Measurements from ENCODE around the gene SOBP.

The SOBP gene

DNA sequence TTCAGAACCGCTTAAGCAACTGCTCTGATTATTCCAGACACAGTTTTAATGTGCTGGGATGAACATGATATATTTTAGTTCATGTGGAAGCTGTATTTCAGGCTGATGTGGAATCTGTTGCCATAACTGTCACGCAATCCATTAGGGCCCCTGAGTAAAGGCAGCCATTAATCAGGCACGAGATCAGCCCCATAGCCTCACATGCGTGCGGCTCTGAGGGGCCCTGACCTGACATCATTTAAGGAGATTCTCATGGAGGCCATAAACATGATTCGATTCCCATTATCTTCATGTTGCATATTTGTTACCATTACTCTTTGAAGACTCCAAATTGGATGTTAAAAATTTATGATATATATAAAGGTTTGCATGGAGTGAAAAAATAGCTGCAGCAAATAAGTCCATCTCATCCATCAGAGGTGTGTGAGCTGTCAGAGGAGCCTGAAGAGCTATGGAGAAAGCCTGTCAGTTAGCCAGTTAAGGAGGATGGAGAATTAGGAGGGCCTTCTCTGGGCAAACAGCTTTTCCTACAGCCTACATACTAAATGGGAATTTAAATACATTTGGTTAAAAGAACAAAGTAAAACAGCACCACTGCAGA, 89.6 kb downstream of the SOBP start:
- H3K9ac ChIP-seq (ENCODE audit: low read depth in 1 of 2, low read length in 2 of 2) = no peak overlapping the region
- H3K9me3 ChIP-seq (ENCODE audit: control insufficient read depth in 1 of 2, low read length in 2 of 2) = no peaks in the 10 kb centered on the region
- H3K4me3 ChIP-seq (ENCODE audit: low read depth in 1 of 2, low read length in 2 of 2) = no peak overlapping the region
- no peak overlapping the region for H3K27ac ChIP-seq (ENCODE audit: low read depth, low read length)
- no peaks in the 10 kb centered on the region for H3K27me3 ChIP-seq (ENCODE audit: control insufficient read depth in 1 of 2, insufficient read depth in 2 of 2, low read length in 2 of 2)
- H3K4me1 ChIP-seq (ENCODE audit: control insufficient read depth in 1 of 2, insufficient read depth in 2 of 2, low read length in 2 of 2) = no peaks in the 10 kb centered on the region
- no peaks in the 10 kb centered on the region for H3K36me3 ChIP-seq (ENCODE audit: control insufficient read depth in 1 of 2, insufficient read depth in 2 of 2, low read length in 2 of 2)

DNA sequence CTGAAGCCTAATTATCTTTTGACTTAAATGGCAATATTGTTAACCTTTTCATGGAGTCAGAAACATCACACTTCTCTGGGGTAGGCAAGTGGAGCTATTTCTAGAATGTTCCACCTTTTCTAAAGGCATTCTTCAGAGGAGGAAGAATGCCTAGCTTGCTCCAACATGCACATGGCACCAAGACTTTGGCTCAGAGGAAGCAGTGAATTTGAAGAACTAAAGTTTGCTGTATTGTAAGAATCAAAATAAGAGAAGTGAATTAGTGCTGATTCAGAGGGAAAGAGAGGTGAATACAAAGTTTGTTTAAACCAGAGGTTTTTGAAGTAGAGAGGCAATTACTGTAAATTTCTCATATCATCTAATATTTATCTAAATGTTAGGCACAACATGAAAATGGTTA, 92.2 kb downstream of the SOBP start:
- Histone ChIP-seq H3K27ac (ENCODE audit: low read depth, low read length) (no peak overlapping the region), H3K36me3 (ENCODE audit: control insufficient read depth in 1 of 2, insufficient read depth in 2 of 2, low read length in 2 of 2) (no peaks in the 10 kb centered on the region), H3K9me3 (ENCODE audit: control insufficient read depth in 1 of 2, low read length in 2 of 2) (no peaks in the 10 kb centered on the region), H3K4me3 (ENCODE audit: low read depth in 1 of 2, low read length in 2 of 2) (no peak overlapping the region), H3K9ac (ENCODE audit: low read depth in 1 of 2, low read length in 2 of 2) (no peak overlapping the region), H3K27me3 (ENCODE audit: control insufficient read depth in 1 of 2, insufficient read depth in 2 of 2, low read length in 2 of 2) (no peaks in the 10 kb centered on the region), H3K4me1 (ENCODE audit: control insufficient read depth in 1 of 2, insufficient read depth in 2 of 2, low read length in 2 of 2) (no peaks in the 10 kb centered on the region)

DNA sequence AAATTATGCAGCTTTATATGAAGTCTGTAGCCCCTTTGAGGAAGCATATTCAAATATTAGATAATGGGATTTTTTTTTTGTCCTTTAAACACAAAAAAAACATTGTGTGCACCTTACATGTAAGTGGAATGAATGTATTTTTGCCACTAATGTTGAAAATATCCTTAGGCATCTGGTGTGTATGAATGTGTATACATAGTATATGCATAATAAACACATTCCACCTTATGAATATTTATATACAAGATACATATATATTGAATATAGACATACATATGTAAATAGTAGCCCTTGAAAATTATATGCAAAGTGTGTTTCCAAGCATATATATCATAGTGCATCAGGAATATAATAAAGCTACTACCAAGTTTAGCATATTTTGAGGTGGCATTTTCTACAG, 94.8 kb downstream of the SOBP start:
- H3K36me3 ChIP-seq (ENCODE audit: control insufficient read depth in 1 of 2, insufficient read depth in 2 of 2, low read length in 2 of 2) = no peaks in the 10 kb centered on the region
- H3K27ac ChIP-seq (ENCODE audit: low read depth, low read length) = no peak overlapping the region
- H3K4me1 ChIP-seq (ENCODE audit: control insufficient read depth in 1 of 2, insufficient read depth in 2 of 2, low read length in 2 of 2) = no peaks in the 10 kb centered on the region

DNA sequence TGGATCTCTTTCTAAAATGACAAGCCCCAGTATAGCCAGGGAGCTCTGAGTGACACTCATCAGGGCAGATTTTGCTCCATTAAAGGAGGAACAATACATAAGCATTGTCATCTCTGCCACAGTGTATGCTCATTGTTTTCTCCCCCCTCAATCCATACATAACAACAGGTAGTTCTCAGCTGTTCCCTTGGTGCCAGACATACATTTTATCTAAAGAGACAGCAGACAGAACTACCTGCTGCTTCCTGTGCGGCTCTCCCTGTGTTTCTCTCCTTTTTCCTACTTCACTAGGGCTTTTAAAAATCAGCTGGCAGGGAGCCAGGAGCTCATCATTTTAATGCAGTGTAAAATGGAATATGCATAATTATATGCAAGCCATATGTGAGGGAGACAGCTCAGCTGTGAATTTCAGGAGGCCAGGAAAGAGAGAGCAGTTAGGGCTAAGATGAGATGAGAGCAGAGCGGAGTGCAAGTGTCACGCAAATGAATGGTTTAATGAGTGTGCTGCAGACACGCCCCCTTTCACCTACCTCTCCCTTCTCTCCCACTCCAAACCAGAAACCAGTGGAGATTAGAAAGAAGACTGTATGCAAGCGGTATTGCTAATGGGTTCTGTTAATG, 96.0 kb downstream of the SOBP start:
- no peaks in the 10 kb centered on the region for H3K9me3 ChIP-seq (ENCODE audit: control insufficient read depth in 1 of 2, low read length in 2 of 2)
- no peak overlapping the region for H3K27ac ChIP-seq (ENCODE audit: low read depth, low read length)
- H3K4me3 ChIP-seq (ENCODE audit: low read depth in 1 of 2, low read length in 2 of 2) = no peak overlapping the region
- no peak overlapping the region for H3K9ac ChIP-seq (ENCODE audit: low read depth in 1 of 2, low read length in 2 of 2)
- peaks cover 0 to 3% of the 10 kb centered on the region in 2 donors for H3K4me1 ChIP-seq (ENCODE audit: control insufficient read depth in 1 of 2, insufficient read depth in 2 of 2, low read length in 2 of 2)
- no peaks in the 10 kb centered on the region for H3K27me3 ChIP-seq (ENCODE audit: control insufficient read depth in 1 of 2, insufficient read depth in 2 of 2, low read length in 2 of 2)
- H3K36me3 ChIP-seq (ENCODE audit: control insufficient read depth in 1 of 2, insufficient read depth in 2 of 2, low read length in 2 of 2) = no peaks in the 10 kb centered on the region

More for the DNA sequence above, 94.8 kb downstream of the SOBP start:
- Histone ChIP-seq H3K9ac (ENCODE audit: low read depth in 1 of 2, low read length in 2 of 2) (no peak overlapping the region), H3K27me3 (ENCODE audit: control insufficient read depth in 1 of 2, insufficient read depth in 2 of 2, low read length in 2 of 2) (no peaks in the 10 kb centered on the region), H3K4me3 (ENCODE audit: low read depth in 1 of 2, low read length in 2 of 2) (no peak overlapping the region), H3K9me3 (ENCODE audit: control insufficient read depth in 1 of 2, low read length in 2 of 2) (no peaks in the 10 kb centered on the region)

DNA sequence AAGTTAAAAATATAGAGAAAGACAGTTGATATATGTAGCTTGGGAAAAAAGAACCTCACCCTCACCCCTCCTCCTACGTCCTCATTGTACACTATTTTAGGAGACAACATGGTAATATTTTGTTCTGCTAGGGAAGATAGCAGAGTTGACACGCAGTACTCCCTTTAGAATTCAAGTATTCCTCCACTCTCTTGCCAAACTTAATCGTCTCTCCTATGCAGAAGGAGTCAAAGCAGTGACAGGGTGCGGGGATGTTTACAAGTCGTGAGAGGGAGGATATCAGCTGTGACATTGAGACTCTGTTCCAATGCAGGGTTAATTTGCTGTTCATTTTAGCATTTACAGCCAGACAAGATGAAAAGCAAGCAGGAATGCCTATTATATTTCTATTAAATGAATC, 97.5 kb downstream of the SOBP start:
- H3K27me3 ChIP-seq (ENCODE audit: control insufficient read depth in 1 of 2, insufficient read depth in 2 of 2, low read length in 2 of 2) = no peaks in the 10 kb centered on the region
- H3K4me3 ChIP-seq (ENCODE audit: low read depth in 1 of 2, low read length in 2 of 2) = no peak overlapping the region
- H3K9me3 ChIP-seq (ENCODE audit: control insufficient read depth in 1 of 2, low read length in 2 of 2) = no peaks in the 10 kb centered on the region
- H3K4me1 ChIP-seq (ENCODE audit: control insufficient read depth in 1 of 2, insufficient read depth in 2 of 2, low read length in 2 of 2) = peaks cover 0 to 9% of the 10 kb centered on the region in 2 donors
- no peaks in the 10 kb centered on the region for H3K36me3 ChIP-seq (ENCODE audit: control insufficient read depth in 1 of 2, insufficient read depth in 2 of 2, low read length in 2 of 2)
- H3K27ac ChIP-seq (ENCODE audit: low read depth, low read length) = no peak overlapping the region
- no peak overlapping the region for H3K9ac ChIP-seq (ENCODE audit: low read depth in 1 of 2, low read length in 2 of 2)

DNA sequence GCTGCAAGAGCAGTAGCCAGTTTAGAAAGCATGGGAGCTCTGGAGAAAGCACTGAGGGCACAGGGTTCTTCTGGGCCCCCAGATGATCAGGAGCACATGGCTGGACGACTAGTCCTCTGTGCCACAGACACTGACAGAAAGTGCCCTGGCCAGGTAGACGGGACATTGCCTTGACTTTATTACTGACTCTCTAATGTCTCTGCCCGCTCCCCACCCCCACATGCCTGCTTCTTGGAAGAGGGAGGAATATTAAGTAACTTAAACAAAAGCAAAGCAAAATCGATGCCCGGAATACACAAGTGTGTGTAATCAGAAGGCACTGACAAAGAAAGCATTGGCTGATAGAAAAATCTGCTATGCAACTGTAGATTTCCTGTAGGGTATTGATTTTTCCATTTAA, 99.3 kb downstream of the SOBP start:
- Histone ChIP-seq H3K9me3 (ENCODE audit: control insufficient read depth in 1 of 2, low read length in 2 of 2) (no peaks in the 10 kb centered on the region), H3K36me3 (ENCODE audit: control insufficient read depth in 1 of 2, insufficient read depth in 2 of 2, low read length in 2 of 2) (no peaks in the 10 kb centered on the region), H3K9ac (ENCODE audit: low read depth in 1 of 2, low read length in 2 of 2) (no peak overlapping the region), H3K27ac (ENCODE audit: low read depth, low read length) (no peak overlapping the region), H3K27me3 (ENCODE audit: control insufficient read depth in 1 of 2, insufficient read depth in 2 of 2, low read length in 2 of 2) (no peaks in the 10 kb centered on the region), H3K4me1 (ENCODE audit: control insufficient read depth in 1 of 2, insufficient read depth in 2 of 2, low read length in 2 of 2) (peaks cover 0 to 9% of the 10 kb centered on the region in 2 donors), H3K4me3 (ENCODE audit: low read depth in 1 of 2, low read length in 2 of 2) (no peak overlapping the region)

DNA sequence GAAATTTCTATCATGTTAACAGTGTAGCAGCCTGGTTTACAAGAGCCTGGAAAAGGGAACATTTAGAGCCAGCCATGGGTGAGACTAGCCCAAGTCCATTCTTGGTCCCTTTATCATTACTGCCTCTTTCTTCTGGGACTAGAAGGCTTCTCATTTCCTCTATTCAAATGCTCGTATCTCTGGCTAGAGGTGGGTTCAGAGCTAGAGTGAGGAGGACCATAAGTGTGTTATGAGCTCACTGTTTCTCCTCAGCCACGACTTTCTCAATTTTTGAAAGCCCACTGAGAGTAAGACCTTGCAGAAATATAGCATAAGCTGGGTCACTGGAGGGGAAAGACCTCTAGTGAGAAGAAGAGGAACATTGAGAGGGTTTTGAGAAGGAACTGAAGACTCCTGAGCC, 100.0 kb downstream of the SOBP start:
- no peaks in the 10 kb centered on the region for H3K36me3 ChIP-seq (ENCODE audit: control insufficient read depth in 1 of 2, insufficient read depth in 2 of 2, low read length in 2 of 2)
- no peaks in the 10 kb centered on the region for H3K9me3 ChIP-seq (ENCODE audit: control insufficient read depth in 1 of 2, low read length in 2 of 2)
- H3K27ac ChIP-seq (ENCODE audit: low read depth, low read length) = no peak overlapping the region
- no peak overlapping the region for H3K4me3 ChIP-seq (ENCODE audit: low read depth in 1 of 2, low read length in 2 of 2)
- peaks cover 0 to 9% of the 10 kb centered on the region in 2 donors for H3K4me1 ChIP-seq (ENCODE audit: control insufficient read depth in 1 of 2, insufficient read depth in 2 of 2, low read length in 2 of 2)
- no peaks in the 10 kb centered on the region for H3K27me3 ChIP-seq (ENCODE audit: control insufficient read depth in 1 of 2, insufficient read depth in 2 of 2, low read length in 2 of 2)
- no peak overlapping the region for H3K9ac ChIP-seq (ENCODE audit: low read depth in 1 of 2, low read length in 2 of 2)

DNA sequence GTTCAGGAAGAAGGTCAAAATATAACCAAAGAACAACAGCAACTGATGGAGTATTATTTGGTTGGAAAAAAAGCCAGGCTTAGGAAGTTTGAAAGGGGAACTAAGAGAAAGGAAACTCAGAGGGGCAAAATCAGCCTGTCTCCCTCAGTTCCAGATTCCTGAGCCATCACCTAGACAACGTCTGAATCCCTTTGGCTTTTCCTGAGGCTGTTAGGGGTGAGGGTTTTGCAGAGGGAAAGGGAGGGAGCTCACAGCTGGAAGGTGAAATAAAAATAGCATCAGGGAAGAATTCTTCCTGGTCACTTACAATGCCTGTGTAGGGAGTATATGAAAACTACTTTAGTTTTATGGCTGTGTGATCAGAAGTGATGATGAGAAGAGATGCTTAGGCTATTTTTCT, 100.5 kb downstream of the SOBP start:
- H3K4me3 ChIP-seq (ENCODE audit: low read depth in 1 of 2, low read length in 2 of 2) = no peak overlapping the region
- H3K27me3 ChIP-seq (ENCODE audit: control insufficient read depth in 1 of 2, insufficient read depth in 2 of 2, low read length in 2 of 2) = no peaks in the 10 kb centered on the region
- H3K9ac ChIP-seq (ENCODE audit: low read depth in 1 of 2, low read length in 2 of 2) = no peak overlapping the region
- H3K27ac ChIP-seq (ENCODE audit: low read depth, low read length) = no peak overlapping the region
- peaks cover 0 to 9% of the 10 kb centered on the region in 2 donors for H3K4me1 ChIP-seq (ENCODE audit: control insufficient read depth in 1 of 2, insufficient read depth in 2 of 2, low read length in 2 of 2)
- H3K9me3 ChIP-seq (ENCODE audit: control insufficient read depth in 1 of 2, low read length in 2 of 2) = no peaks in the 10 kb centered on the region
- no peaks in the 10 kb centered on the region for H3K36me3 ChIP-seq (ENCODE audit: control insufficient read depth in 1 of 2, insufficient read depth in 2 of 2, low read length in 2 of 2)

DNA sequence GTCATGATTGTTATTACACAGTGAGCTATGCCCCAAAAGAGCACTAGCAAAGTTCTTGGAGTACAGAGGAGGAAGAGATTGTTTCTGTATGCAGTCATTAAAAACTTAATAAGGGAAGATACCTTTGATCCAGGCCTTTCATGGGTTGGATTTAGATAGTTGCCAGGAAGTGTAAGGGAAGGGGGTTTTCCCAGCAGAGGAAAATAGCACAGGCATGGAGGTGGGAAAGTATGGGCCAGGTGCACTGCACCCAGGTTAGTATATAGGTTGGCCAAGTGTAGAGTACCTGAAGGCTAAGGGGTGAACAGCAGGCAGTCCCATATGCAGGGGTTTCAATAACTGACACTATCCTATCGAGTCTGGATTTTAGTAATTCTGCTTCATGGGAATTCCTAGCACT, 101.4 kb downstream of the SOBP start:
- no peaks in the 10 kb centered on the region for H3K36me3 ChIP-seq (ENCODE audit: control insufficient read depth in 1 of 2, insufficient read depth in 2 of 2, low read length in 2 of 2)
- H3K27me3 ChIP-seq (ENCODE audit: control insufficient read depth in 1 of 2, insufficient read depth in 2 of 2, low read length in 2 of 2) = no peaks in the 10 kb centered on the region
- no peak overlapping the region for H3K9ac ChIP-seq (ENCODE audit: low read depth in 1 of 2, low read length in 2 of 2)
- peaks cover 0 to 9% of the 10 kb centered on the region in 2 donors for H3K4me1 ChIP-seq (ENCODE audit: control insufficient read depth in 1 of 2, insufficient read depth in 2 of 2, low read length in 2 of 2)
- no peaks in the 10 kb centered on the region for H3K9me3 ChIP-seq (ENCODE audit: control insufficient read depth in 1 of 2, low read length in 2 of 2)
- no peak overlapping the region for H3K27ac ChIP-seq (ENCODE audit: low read depth, low read length)
- H3K4me3 ChIP-seq (ENCODE audit: low read depth in 1 of 2, low read length in 2 of 2) = no peak overlapping the region

DNA sequence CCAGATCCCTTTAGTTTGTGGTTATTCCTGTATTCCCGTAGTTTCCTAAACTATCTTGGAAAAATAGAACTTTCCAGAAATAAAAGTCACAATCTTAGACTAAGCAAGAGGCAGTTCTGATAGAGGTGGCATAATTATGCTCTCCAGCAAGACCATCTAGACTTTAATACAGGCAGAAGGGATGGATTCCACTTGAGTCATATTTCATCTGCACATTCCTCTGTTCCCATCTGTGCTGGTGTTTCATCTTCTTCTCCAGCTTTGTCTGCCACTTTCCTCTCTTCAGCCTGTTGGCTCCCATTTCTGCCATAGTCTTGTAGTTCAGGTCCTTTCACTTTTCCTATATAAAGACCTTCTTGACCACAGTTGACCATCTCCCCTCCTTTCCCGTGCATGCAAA, 102.9 kb downstream of the SOBP start:
- Histone ChIP-seq H3K9ac (ENCODE audit: low read depth in 1 of 2, low read length in 2 of 2) (no peak overlapping the region), H3K27me3 (ENCODE audit: control insufficient read depth in 1 of 2, insufficient read depth in 2 of 2, low read length in 2 of 2) (no peaks in the 10 kb centered on the region), H3K9me3 (ENCODE audit: control insufficient read depth in 1 of 2, low read length in 2 of 2) (no peaks in the 10 kb centered on the region), H3K36me3 (ENCODE audit: control insufficient read depth in 1 of 2, insufficient read depth in 2 of 2, low read length in 2 of 2) (no peaks in the 10 kb centered on the region), H3K4me1 (ENCODE audit: control insufficient read depth in 1 of 2, insufficient read depth in 2 of 2, low read length in 2 of 2) (peaks cover 0 to 9% of the 10 kb centered on the region in 2 donors), H3K27ac (ENCODE audit: low read depth, low read length) (no peak overlapping the region), H3K4me3 (ENCODE audit: low read depth in 1 of 2, low read length in 2 of 2) (no peak overlapping the region)

All from duodenal mucosa (tissue), 2 donors.